Measurements from ENCODE around the gene FZD7.

Gene FZD7

DNA sequence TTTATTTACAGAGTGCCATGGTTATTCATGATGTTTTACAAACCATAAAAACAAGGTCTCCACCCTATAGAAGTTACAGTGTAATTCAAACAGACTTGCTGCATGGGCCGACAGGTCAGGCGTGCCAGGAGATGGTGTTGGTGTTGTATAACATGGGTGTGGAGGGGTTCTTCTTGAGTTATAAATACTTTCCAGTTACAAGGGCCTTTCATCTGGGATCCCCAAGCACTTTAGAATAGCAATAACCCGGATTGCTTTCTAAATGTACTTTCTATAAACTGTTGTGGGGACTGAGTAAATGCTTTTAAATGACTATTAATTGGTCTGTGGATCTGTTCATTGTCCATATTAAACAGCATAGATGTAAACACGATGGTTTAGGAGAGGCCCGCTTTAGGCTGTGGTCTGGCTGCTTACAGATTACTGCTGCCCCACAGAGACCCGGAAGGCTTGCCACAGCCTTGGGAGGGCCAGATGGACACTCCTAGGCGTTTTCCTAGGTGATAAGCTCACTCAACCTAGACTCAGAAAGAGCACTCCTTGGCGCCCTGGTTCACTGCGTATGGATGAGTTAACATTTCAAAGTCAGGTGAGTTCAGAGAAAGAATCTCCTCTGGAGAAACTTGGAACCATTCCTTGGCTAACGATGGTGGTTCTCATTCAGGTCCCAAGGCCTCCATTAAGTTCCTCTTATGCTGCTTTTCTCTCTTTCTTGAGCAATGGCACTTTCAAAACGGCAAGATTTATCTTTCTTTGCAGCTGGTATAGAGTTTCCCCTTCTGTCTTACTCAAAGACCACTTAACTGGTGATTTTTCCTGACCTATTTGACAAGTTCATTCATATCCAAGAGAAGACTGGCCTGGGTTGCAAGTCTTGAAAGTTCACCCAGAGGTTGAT lies 35.8 kb downstream of the FZD7 start:
- DNase-seq: no peak

DNA sequence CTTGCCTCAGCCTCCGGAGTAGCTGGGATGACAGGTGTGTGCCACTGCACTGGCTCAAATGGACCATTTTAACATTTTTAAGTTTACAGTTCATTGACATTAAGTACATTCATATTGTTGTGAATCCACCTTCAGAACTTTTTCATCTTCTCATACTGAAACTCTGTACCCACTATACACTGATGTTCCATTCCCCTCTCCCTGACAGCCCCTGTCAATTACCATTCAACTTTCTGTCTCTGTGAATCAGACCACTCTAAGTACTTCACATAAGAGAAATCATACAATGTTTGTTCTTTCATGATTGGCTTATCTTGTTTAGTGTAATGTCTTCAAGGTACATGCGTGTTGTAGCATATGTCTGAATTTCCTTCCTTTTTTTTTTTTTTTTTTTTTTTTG lies 37.5 kb downstream of the FZD7 start:
- no peak for DNase-seq

DNA sequence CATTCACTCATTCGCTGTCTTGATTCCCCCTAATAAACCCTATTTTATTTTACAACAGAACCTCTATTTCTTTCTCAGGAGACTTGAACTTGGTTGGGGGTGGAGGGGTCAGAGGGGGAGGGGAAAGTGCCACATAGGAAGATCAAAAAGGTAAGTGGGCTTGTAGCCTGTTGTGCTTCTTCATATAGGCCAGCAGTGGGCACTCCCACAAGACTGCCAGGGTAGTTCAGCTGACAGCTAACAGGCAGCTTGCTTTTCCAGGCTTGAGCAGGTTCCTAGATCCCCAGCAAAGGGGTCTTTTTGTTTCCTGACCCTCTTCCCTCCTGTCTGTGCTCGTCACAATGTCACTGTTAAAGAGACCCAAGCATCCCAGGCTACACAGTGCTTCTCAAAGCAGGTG lies 38.6 kb downstream of the FZD7 start:
- DNase-seq: no peak

DNA sequence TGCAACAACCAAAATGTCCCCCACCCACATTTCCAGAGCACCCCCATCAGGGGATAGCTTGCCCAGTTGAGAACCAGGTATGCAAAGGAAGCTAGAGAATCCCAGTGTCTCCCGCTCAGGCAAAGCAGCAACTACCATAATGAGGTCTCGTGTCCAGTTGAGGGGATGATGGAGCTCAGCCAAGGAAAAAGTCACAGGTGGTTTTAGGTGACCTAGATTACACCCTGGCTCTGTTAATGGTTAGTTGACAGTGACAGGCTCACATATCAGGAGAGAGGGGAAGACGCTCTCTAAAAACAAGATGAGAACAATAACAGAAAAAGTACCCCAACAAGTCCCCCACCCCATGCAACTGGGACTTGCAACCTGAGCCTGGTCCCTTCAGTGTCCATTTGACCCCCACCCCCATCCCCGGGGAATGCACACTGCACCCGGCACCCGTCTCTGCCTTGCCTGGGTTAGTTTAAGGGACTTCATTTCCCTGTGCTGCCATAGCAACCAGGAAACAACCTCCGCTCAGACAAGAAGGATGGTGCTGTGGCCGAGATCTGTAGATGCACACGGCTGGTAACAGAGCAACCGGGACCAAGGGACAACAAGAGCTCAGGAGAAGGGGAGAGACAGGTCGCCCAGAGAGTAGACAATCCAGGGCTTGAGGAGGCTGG lies 39.2 kb downstream of the FZD7 start, which contains the start of gene KIAA2012:
Gene KIAA2012, plus strand, starts transcription at position 519 of the 665 bp plus-strand sequence. CDS start 373 bp downstream, outside the sequence.
- no peak for DNase-seq

DNA sequence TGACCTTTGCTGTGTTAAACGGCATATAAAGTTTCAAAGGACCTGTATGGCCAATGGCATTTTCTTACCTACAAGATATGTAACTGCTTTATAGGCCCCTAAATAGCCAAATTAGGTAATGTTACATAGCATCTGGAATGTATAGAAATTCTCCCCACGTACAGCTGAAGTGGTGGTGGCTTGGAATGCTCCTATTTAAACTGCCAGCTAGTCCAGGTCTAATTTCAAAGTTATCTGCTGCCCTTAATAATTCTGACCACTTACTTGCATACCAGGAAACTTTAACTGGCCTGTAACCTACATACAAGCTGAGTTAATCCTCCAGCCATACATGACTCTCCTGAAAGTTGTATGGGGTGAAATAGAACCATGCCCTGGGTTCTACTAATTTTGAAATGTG lies 40.7 kb downstream of the FZD7 start:
- DNase-seq: no peak

DNA sequence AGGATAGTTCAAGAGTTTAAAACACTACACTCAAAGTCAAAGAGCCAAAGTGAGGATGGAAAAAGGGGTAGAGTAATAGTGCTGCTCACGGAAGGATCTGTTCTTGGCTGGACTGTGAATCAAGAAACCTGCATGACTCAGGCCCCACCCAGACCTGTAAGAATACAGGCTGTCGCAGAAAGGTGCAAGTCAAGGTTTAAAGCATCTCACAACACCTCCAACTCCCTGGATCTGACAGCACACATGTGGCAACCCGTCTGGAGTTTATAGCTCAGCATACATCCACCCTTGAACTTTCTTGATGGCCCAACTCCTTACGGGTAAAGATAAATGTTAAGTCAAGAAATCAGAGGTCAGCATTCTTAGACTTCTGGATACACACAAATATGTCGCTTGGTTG lies 45.7 kb downstream of the FZD7 start:
- DNase-seq: no peak

DNA sequence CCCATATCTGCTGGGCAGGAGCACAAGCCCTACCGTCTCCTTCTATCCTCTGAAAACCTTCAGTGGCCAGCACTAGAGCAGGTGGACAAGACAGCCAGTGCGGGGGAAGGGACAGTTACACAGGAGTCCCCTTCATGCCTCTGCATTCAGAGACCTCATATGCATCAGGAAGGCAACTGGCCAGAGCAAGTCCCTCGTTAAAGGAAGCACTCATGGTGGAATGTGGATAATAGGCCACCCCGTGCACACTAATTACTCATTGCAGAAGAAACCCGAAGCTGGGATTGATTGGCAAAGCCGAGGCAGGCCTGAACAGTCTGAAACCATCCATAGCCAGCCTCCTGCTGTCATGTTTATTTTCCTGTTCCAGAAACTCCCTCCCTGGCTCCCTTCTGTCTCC lies 50.6 kb downstream of the FZD7 start:
- peak in 1 of 2 experiments; percentile 30 for DNase-seq
